Activated T-cell treated with anti-CD3 and anti-CD28 coated beads, Interleukin-2, amount 50 U/mL, for 24 hours (primary cell): ENCODE data around the gene FASLG.
"Not testable (repeated sequence)": the region's sequence is repeated elsewhere in the genome, so short reads cannot be mapped to it uniquely, and the experiment has no call there.

Source experiments
- DNase-seq: peaks from one replicate; pipeline ENCODE4 v3.0.0-alpha.2; 2020
- H3K27ac Mint-ChIP-seq: 2 replicates; pipeline ENCODE4 v1.8.0; 2020; ENCODE audit warnings: mild to moderate bottlenecking, mixed read lengths
- H3K27me3 Mint-ChIP-seq: 2 replicates; pipeline ENCODE4 v1.8.0; 2020; ENCODE audit warnings: mixed read lengths
- H3K36me3 Mint-ChIP-seq: 2 replicates; pipeline ENCODE4 v1.8.0; 2020; ENCODE audit warnings: low read depth, mixed read lengths
- H3K4me1 Mint-ChIP-seq: 2 replicates; pipeline ENCODE4 v1.8.0; 2020; ENCODE audit warnings: low read depth, mixed read lengths
- H3K4me3 Mint-ChIP-seq: 2 replicates; pipeline ENCODE4 v1.8.0; 2020; ENCODE audit warnings: mild to moderate bottlenecking, moderate library complexity, mixed read lengths
- H3K9me3 Mint-ChIP-seq: 2 replicates; pipeline ENCODE4 v1.8.0; 2020; ENCODE audit warnings: mixed read lengths

Gene FASLG

DNA sequence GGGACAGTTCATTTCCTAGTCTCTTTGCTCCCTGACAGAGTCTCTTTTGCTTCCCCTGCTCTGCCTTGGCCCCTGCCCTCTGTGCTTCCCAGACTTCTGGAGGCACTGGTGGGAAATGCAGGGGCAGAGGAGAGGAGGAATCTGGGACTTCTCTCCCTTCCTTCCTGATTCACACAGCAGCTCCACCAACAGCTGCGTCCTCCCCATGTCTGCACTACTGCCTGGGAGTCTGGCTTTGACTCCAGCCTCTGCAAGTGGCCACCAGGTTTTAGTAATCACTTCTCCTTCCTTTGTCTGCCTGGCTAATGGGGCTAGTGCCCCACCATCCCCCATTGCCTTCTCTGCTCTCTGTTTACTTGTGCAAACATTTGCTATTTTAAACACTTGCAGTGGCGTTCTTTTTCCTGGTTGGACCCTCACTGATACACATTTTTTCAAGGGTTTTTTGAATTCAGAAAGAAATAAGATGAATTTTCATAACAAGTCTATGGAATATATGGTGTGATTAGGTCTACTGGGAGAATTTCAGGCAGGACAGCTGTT is 21.9 kb downstream of the FASLG start:
- H3K27ac Mint-ChIP-seq, result no peak overlapping the region
- H3K9me3 Mint-ChIP-seq, result no peaks in the 10 kb centered on the region
- no peaks in the 10 kb centered on the region for H3K36me3 Mint-ChIP-seq
- no peak for DNase-seq
- peaks cover 4% of the 10 kb centered on the region for H3K27me3 Mint-ChIP-seq
- H3K4me1 Mint-ChIP-seq, result peaks cover 48% of the 10 kb centered on the region
- H3K4me3 Mint-ChIP-seq, result no peak overlapping the region

DNA sequence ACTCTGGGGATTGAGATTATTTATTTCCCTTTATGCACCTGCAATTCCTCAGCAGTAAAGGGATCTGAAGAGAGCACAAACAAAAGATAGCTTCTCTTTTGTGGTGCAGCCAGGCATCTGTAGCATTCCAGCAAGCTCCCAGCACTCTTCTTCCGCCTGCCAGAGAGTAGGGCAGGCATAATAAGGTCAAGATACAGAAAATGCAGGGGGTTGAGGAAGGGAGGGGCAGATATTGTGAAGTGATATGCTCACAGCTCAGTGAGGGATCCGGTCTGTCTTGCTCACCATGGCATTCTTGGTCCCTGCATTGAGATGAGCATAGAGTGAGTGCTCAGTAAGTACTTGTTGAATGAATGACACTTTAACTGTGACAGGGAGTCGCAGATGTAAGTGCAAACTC is 23.9 kb downstream of the FASLG start:
- Mint-ChIP-seq H3K4me3 (no peak overlapping the region), H3K4me1 (peaks cover 31% of the 10 kb centered on the region), H3K9me3 (no peaks in the 10 kb centered on the region), H3K27me3 (peaks cover 4% of the 10 kb centered on the region), H3K36me3 (no peaks in the 10 kb centered on the region), H3K27ac (no peak overlapping the region)
- no peak for DNase-seq

DNA sequence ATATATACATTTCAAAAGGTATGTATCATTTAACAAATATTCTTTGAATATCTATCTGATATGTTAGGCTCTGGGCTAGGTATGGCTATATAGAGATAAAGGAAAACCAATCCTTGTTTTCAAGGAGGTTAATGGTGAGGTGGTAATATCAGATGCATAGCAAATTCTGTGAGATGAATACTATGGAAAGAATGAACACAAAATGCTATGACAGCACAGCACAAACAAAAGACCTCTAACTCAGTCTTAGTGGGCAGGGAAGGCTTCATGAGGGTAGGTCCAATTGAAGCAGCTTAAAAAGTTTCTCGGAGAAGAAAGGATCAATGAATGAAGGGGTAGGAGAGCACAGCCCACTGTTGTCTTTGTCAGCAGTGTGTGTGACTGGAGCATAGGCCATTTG is 27.2 kb downstream of the FASLG start:
- Mint-ChIP-seq H3K9me3 (no peaks in the 10 kb centered on the region), H3K4me1 (peaks cover 11% of the 10 kb centered on the region), H3K27me3 (no peaks in the 10 kb centered on the region), H3K27ac (no peak overlapping the region), H3K36me3 (no peaks in the 10 kb centered on the region), H3K4me3 (no peak overlapping the region)
- DNase-seq, result no peak

DNA sequence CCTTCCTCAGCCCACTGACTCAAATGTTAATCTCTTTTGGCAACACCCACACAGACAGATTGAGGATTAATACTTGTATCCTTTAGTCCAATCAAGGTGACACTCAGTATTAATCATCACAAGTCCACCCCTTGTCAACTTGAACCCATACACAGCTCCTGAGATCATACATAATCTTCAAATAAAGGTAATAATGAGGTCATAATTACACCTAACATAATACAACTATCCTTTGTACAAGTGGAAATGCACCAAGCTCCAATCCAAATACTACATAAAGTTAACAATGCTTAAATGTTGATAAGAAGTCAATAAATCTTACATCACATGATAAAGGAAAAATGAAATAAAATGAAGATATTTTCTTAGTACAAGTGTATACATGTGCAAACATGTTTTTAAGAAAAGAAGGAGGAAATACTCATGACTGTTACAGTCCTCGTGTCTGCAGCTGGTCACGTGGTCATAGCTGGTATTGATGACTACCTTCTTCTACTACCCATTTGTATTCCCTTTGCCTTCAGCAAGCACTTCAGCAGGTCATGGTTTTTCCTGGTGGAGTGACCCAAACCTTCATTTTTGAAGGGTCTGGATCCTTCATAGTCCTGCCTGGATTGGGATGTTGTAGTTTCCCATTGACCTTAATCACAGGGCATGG is 29.7 kb downstream of the FASLG start:
- not testable (repeated sequence) for H3K4me1 Mint-ChIP-seq, H3K4me3 Mint-ChIP-seq, H3K27ac Mint-ChIP-seq, H3K9me3 Mint-ChIP-seq, H3K27me3 Mint-ChIP-seq, H3K36me3 Mint-ChIP-seq, DNase-seq

DNA sequence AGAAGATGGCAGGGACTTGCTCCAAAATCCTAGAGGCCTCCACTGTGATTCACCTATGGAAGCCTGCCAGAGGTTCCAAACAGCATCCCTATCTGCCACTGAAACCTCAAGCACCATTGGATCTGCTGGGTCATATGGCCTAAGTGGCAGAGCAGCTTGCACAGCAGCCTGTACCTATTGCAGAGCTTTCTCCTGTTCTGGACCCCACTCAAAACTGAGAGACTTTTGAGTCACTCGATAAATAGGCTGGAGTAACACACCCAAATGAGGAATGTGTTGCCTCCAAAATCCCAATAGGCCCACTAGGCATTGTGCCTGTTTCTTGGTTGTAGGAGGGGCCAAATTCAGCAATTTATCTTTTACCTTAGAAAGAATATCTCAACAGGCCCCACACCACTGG is 32.0 kb downstream of the FASLG start:
- H3K27me3 Mint-ChIP-seq, DNase-seq, H3K27ac Mint-ChIP-seq, H3K36me3 Mint-ChIP-seq, H3K4me3 Mint-ChIP-seq: not testable (repeated sequence)
- H3K4me1 Mint-ChIP-seq, result peaks cover 14% of the 10 kb centered on the region
- peaks cover 13% of the 10 kb centered on the region for H3K9me3 Mint-ChIP-seq

DNA sequence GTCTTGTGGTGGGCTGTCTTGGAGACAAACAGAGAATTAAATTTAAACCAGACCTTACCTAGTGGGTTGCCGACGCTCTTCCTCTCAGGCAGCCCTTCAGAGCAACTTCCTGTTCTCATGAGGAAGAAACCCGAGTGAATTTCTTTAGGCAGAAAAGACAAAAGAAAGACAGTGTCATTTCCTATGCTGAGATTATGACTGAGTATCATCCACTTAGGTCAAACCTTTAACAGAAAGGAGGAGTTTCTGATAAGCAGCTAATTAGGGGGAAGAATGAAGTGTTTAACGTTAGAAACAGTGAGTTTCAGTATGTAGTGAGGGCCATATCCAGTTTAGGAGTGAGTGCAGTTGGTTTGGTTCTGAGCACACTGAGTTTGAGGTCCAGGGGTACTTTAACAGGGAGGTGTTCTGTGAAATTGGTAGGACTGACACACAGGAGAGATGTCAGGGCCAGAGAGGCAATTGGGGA is 38.7 kb downstream of the FASLG start:
- peaks cover 54% of the 10 kb centered on the region for H3K4me1 Mint-ChIP-seq
- H3K36me3 Mint-ChIP-seq, result no peaks in the 10 kb centered on the region
- peak overlapping the region; percentile 63 for H3K4me3 Mint-ChIP-seq
- no peak for DNase-seq
- peaks cover 15% of the 10 kb centered on the region for H3K9me3 Mint-ChIP-seq
- H3K27me3 Mint-ChIP-seq, result no peaks in the 10 kb centered on the region
- H3K27ac Mint-ChIP-seq, result peak overlapping the region; percentile 96

DNA sequence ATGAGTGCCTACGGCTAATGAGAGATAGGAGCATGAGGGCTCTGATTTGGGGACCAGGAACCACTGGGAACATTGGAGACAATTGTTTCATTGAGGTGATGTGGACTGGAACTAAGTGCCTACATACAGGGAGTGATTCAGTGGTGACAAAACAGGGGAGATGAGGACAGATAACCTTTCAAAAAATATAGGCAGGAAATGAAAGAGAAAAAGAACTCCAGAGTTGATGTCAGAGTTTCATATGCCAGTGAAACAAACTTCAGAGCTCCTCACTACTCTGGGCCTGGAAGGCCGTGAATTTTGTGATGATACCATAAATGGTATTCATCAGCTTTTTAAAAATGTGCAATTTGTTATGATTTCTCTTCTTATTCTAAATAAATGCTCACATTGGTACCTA is 39.3 kb downstream of the FASLG start:
- DNase-seq, result no peak
- H3K9me3 Mint-ChIP-seq, result peaks cover 9% of the 10 kb centered on the region
- H3K27ac Mint-ChIP-seq, result peak overlapping the region; percentile 96
- H3K4me3 Mint-ChIP-seq, result peak overlapping the region; percentile 63
- no peaks in the 10 kb centered on the region for H3K36me3 Mint-ChIP-seq
- H3K4me1 Mint-ChIP-seq, result peaks cover 54% of the 10 kb centered on the region
- no peaks in the 10 kb centered on the region for H3K27me3 Mint-ChIP-seq

DNA sequence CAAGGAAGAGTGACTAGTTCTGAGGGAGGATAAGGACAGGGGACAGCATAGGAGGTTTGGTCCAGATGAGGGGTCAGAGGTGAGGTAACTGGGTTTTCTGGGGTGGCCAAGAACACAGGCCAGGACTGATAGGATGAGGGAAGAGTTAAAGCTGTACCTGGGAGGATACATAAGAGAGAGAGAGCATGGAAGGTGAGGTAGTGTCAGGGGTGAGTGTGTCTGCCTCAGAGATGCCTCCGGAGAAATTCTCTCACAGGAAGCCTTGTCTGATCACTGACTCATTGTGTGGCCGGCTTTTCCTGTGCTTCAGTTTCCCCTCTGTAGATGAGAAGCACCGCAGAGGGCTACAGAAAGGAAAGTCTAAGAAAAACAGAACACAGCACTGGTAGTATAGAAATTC is 40.2 kb downstream of the FASLG start:
- H3K27ac Mint-ChIP-seq, result peak overlapping the region; percentile 96
- no peaks in the 10 kb centered on the region for H3K36me3 Mint-ChIP-seq
- peak; percentile 68 for DNase-seq
- H3K4me3 Mint-ChIP-seq, result peak overlapping the region; percentile 63
- H3K27me3 Mint-ChIP-seq, result no peaks in the 10 kb centered on the region
- peaks cover 54% of the 10 kb centered on the region for H3K4me1 Mint-ChIP-seq
- H3K9me3 Mint-ChIP-seq, result peaks cover 5% of the 10 kb centered on the region

DNA sequence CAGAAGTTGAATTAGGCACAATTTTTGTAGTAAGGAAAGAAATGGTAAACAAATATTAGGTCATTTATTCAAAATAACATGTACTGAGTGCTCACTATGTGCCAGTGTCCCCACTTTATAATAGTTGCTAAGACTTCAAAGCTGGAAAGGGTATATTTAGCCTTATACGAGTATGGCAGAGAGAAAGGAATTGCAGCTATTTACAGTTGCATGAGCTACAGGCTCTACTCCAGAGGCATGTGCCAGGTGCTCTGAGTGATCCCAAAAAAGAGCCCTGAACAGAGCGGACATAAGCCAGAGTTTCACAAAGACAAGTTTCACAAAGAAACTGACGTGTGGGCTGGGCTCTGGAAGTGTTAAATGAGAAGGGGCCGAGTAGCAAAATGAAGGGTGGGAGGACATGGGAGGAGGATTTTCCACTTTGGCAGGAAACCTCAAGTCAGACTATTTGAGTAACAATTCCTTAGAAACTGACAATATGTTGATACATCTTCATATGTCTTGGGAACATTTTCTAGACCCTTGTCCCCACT is 40.9 kb downstream of the FASLG start:
- Mint-ChIP-seq H3K36me3 (no peaks in the 10 kb centered on the region), H3K4me3 (peak overlapping the region; percentile 63), H3K27ac (peak overlapping the region; percentile 96), H3K9me3 (peaks cover 5% of the 10 kb centered on the region), H3K27me3 (no peaks in the 10 kb centered on the region), H3K4me1 (peaks cover 54% of the 10 kb centered on the region)
- DNase-seq, result no peak

DNA sequence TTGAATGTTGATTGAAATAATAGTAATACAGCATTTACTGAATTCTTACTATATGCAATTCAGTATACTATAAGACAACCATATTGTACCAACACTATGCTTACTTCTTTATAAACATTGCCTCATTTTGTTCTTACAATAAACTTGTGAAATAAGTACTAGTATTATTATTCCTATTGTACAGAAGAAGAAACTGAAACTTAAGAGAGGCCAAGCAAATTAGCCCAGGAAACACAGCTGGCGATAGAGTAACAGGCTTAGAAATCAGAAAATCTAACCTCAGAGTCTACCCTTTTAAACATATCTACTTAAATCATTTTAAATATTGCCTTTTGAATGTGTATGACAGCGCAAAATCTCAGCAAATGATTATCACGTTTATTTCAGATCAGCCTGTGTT is 41.7 kb downstream of the FASLG start:
- H3K4me1 Mint-ChIP-seq, result peaks cover 49% of the 10 kb centered on the region
- H3K9me3 Mint-ChIP-seq, result peaks cover 5% of the 10 kb centered on the region
- H3K27me3 Mint-ChIP-seq, result no peaks in the 10 kb centered on the region
- H3K4me3 Mint-ChIP-seq, result no peak overlapping the region
- H3K36me3 Mint-ChIP-seq, result no peaks in the 10 kb centered on the region
- no peak for DNase-seq
- peak overlapping the region; percentile 42 for H3K27ac Mint-ChIP-seq

DNA sequence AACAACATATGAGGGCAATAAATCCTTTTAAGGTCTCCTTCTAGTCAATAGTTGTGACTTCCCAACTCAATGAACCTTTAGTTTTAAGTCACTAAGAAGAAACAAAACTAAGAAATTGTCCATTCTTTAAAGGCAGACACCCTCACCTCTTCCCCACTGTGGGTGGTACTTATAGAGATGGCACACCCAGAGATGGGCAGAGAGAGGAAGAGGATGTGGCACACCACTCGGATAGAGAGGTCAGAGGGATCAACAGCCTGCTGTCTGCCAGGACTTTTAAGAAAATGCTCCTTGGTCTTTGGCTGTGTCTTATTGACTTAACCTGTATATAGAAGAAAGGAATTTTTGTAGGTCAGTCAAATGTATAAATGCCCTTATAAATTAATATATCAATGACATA is 45.1 kb downstream of the FASLG start:
- Mint-ChIP-seq H3K4me3 (no peak overlapping the region), H3K27me3 (no peaks in the 10 kb centered on the region), H3K9me3 (no peaks in the 10 kb centered on the region), H3K27ac (peak overlapping the region; percentile 69), H3K36me3 (no peaks in the 10 kb centered on the region), H3K4me1 (peaks cover 48% of the 10 kb centered on the region)
- DNase-seq, result no peak

DNA sequence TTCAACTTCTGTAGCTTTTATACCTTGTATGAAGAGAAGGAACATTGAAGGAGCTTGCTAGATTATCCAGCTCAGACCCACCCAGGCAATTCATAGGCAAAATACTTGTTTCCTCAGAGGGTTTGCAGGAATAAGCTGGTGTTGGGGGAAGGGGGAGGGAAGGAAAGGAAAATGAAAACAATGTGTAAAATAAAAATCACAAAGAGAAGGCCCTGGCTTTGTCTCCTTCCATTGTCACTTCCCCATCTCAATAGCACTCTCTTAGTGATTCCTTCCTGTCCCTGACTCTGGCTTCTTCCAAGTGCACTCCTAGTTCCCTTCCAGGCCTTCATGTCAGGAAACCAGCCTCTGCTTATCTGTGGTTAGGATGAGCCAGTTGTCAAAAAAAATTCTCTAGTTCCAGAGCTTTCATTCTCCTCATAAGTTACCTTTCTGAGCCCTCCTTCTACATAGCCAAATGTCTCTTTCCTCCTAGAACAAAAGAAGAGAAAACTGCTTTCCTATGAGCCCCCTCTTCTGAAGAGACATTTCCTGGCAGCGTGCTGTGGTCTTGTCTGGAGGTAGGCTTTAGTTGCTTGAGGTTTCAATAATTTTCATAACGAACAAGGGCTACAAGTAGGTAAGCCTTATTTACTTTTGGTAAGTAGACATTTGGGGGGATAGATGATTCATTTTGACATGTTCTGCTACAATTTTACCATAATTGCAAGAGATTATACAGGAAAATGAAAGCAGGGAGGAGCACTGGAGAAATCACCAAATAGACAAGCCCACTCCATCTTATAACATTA is 45.7 kb downstream of the FASLG start:
- Mint-ChIP-seq H3K36me3 (no peaks in the 10 kb centered on the region), H3K27me3 (no peaks in the 10 kb centered on the region), H3K4me1 (peaks cover 48% of the 10 kb centered on the region), H3K9me3 (no peaks in the 10 kb centered on the region), H3K4me3 (peak overlapping the region; percentile 16), H3K27ac (peak overlapping the region; percentile 69)
- no peak for DNase-seq

DNA sequence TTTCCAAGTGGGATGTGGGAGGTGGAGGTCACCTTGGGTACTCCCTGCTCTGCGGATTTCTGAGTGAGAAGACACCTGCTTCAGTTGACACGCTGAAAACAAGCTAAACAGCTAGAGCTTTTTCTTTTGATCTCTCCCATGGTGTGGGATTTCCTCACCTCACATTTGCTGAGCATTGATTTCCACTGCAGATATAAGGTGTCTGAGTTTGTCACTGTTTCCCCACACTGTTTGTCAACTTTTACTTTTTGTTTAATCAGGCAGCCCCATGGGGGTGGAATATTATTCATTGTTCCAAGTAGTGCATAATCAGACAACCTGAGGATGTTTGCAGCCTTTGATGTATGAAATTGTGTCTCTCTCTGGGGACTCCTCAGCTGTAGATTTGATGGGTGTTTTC is 49.5 kb downstream of the FASLG start:
- peaks cover 44% of the 10 kb centered on the region for H3K4me1 Mint-ChIP-seq
- H3K4me3 Mint-ChIP-seq, result peak overlapping the region; percentile 48
- no peaks in the 10 kb centered on the region for H3K36me3 Mint-ChIP-seq
- H3K9me3 Mint-ChIP-seq, result no peaks in the 10 kb centered on the region
- DNase-seq, result no peak
- peak overlapping the region; percentile 89 for H3K27ac Mint-ChIP-seq
- no peaks in the 10 kb centered on the region for H3K27me3 Mint-ChIP-seq

DNA sequence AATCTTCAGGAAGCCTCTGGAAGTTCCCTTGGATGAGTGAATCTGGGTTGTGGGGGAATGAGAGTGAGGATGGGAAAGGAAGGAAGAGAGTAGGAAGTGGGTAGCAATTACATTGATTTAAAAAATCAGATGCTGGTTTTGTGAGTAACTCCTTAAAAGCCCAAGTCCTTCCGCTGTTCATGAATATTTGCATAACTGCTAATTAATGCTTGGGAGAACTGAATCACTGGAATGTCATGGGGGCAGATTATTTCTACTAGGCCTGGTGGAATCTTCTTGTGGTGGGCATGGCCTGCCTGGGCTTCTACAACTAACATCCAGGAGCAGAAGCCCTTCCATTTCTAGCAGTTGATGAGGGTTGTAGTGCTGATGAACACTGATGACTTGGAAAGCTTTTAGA is 52.7 kb downstream of the FASLG start:
- Mint-ChIP-seq H3K27me3 (no peaks in the 10 kb centered on the region), H3K36me3 (no peaks in the 10 kb centered on the region), H3K9me3 (no peaks in the 10 kb centered on the region), H3K4me3 (no peak overlapping the region), H3K27ac (peak overlapping the region; percentile 50), H3K4me1 (peaks cover 54% of the 10 kb centered on the region)
- DNase-seq, result no peak

DNA sequence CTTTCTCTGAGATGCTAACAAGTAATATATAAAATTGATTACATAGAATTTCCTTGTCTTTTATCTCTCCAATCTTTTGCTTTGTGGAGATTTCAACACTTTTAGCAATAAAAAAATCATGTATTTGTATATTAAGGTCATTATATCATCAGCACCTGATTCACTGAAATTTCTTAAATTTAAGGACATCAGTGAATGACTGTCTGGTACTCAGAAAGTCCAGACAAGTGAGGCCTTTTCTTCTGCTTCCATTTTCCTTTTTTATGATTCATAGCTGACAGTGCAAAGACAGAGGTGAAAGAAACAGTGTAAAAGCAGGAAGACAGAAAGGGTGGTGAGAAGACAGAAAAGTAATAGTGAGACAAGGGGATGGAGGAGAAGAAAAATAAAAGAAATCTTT is 54.6 kb downstream of the FASLG start:
- H3K36me3 Mint-ChIP-seq, result no peaks in the 10 kb centered on the region
- no peak overlapping the region for H3K4me3 Mint-ChIP-seq
- no peak overlapping the region for H3K27ac Mint-ChIP-seq
- H3K27me3 Mint-ChIP-seq, result no peaks in the 10 kb centered on the region
- peaks cover 51% of the 10 kb centered on the region for H3K4me1 Mint-ChIP-seq
- no peaks in the 10 kb centered on the region for H3K9me3 Mint-ChIP-seq
- DNase-seq, result no peak
